Activated CD4-positive, alpha-beta T cell treated with anti-CD3 and anti-CD28 coated beads, Interleukin-2, amount 10 ng/mL, durations not matched to agents 7 days and 5 days (primary cell): ENCODE measurements around the gene CYP2J2. TPM values are rescaled to one million over a fixed set of nuclear protein-coding genes. Genes with fewer than 3 reads are reported as not detected.
"Not testable (repeated sequence)": the region's sequence is repeated elsewhere in the genome, so short reads cannot be mapped to it uniquely, and the experiment has no call there.

Experiments used
- CTCF ChIA-PET: fragments of 350-600 bp; sonication (Branson Sonifier 250); formaldehyde crosslinking; loops from one replicate; lab custom pipeline; 2021; ENCODE audit warnings: antibody characterized with exemption; lab: Charles Lee
- POLR2A ChIA-PET: fragments of 350-600 bp; sonication (Branson Sonifier 250); formaldehyde crosslinking; loops from one replicate; lab custom pipeline; 2021; ENCODE audit warnings: antibody characterized with exemption; lab: Charles Lee
- DNase-seq: peaks from one replicate; pipeline ENCODE4 v3.0.0-alpha.2; 2020
- H3K27ac Mint-ChIP-seq: one replicate; pipeline ENCODE4 v1.8.0; 2021; ENCODE audit warnings: mild to moderate bottlenecking, moderate library complexity, mixed read lengths
- H3K27me3 Mint-ChIP-seq: one replicate; pipeline ENCODE4 v1.8.0; 2021; ENCODE audit warnings: mixed read lengths
- H3K36me3 Mint-ChIP-seq: one replicate; pipeline ENCODE4 v1.8.0; 2021; ENCODE audit warnings: low read depth, mixed read lengths
- H3K4me1 Mint-ChIP-seq: one replicate; pipeline ENCODE4 v1.8.0; 2021; ENCODE audit warnings: mixed read lengths
- H3K4me3 Mint-ChIP-seq: one replicate; pipeline ENCODE4 v1.8.0; 2021; ENCODE audit warnings: mild to moderate bottlenecking, moderate library complexity, mixed read lengths
- H3K9me3 Mint-ChIP-seq: one replicate; pipeline ENCODE4 v1.8.0; 2021; ENCODE audit warnings: mixed read lengths
- total RNA-seq, 2 experiments: library from RNA; stranded (reverse); gene quantifications; one replicate each; pipeline ENCODE4 v1.2.3, GENCODE V29; 2021

Gene CYP2J2, protein sequence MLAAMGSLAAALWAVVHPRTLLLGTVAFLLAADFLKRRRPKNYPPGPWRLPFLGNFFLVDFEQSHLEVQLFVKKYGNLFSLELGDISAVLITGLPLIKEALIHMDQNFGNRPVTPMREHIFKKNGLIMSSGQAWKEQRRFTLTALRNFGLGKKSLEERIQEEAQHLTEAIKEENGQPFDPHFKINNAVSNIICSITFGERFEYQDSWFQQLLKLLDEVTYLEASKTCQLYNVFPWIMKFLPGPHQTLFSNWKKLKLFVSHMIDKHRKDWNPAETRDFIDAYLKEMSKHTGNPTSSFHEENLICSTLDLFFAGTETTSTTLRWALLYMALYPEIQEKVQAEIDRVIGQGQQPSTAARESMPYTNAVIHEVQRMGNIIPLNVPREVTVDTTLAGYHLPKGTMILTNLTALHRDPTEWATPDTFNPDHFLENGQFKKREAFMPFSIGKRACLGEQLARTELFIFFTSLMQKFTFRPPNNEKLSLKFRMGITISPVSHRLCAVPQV
- total RNA-seq, result 1 to 10 TPM; 2.9 to 3.4 TPM

DNA sequence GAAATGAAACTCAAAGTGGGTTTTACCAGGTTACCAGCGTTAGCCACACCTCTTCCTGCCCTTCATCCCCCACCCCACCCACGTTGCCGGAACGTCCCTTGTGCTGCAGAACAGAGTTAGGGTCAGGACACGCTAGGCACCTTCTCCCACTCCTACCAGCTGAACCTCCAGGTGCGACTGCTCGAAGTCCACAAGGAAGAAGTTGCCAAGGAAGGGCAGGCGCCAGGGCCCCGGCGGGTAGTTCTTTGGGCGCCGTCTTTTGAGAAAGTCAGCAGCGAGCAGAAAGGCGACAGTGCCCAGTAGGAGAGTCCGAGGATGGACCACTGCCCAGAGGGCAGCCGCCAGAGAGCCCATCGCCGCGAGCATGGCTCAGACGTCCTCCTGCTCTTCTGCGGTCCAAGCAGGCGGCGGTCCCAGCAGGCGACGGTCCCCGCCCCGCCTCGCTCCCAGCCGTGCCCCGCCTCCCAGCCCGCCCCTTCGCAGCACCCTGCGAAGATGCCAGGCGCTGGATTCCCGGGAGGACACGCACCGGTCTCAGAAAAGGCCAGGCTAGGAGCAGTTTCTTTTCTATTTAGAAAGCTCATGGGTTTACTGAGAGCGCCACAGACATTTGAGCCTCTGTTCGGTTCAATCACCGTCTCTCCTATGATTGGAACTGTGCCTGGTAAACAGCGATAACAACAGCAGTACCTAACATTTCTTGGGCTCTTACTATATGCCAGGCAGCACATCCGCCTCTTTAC lies at the start of gene CYP2J2:
Gene CYP2J2, minus strand, starts transcription at position 393 of the 743 bp plus-strand sequence. Its CDS starts 27 bp downstream, at position 366.
- Mint-ChIP-seq H3K36me3 (peaks cover 13% of the 10 kb centered on the region), H3K9me3 (peaks cover 12% of the 10 kb centered on the region), H3K4me1 (peaks cover 17% of the 10 kb centered on the region), H3K4me3 (peak within 1 kb of the TSS; percentile 85), H3K27me3 (peaks cover 36% of the 10 kb centered on the region), H3K27ac (peak within 1 kb of the TSS; percentile 84)
- ChIA-PET POLR2A (interaction anchor here (0.6 kb wide), 1 partner anchor 1151 kb away, joined by 3 read pairs; no protein-coding TSS in a partner anchor), CTCF (no interaction called here)
- peak; percentile 43 for DNase-seq

GRCh38 chr1:59973719-59974118 lies 47.1 kb upstream of the CYP2J2 start:
- DNase-seq, result no peak
- Mint-ChIP-seq H3K36me3 (no peaks in the 10 kb centered on the region), H3K27ac (no peak overlapping the region), H3K27me3 (peaks cover 16% of the 10 kb centered on the region), H3K4me3 (no peak overlapping the region), H3K9me3 (no peaks in the 10 kb centered on the region), H3K4me1 (peaks cover 5% of the 10 kb centered on the region)
- ChIA-PET CTCF (no interaction called here), POLR2A (no interaction called here)

- H3K9me3 Mint-ChIP-seq, result no peaks in the 10 kb centered on the region
- H3K27me3 Mint-ChIP-seq, result peaks cover 16% of the 10 kb centered on the region
- ChIA-PET CTCF (interaction anchor here (0.6 to 0.8 kb wide), 2 partner anchors 17 to 23 kb away, joined by 3 read pairs; no protein-coding TSS in a partner anchor), POLR2A (no interaction called here)
- no peaks in the 10 kb centered on the region for H3K36me3 Mint-ChIP-seq
- DNase-seq, result no peak
- no peak overlapping the region for H3K4me3 Mint-ChIP-seq
- H3K4me1 Mint-ChIP-seq, result peaks cover 5% of the 10 kb centered on the region
- H3K27ac Mint-ChIP-seq, result no peak overlapping the region
Measured at GRCh38 chr1:59972216-59972927, 45.8 kb upstream of the CYP2J2 start.

DNA sequence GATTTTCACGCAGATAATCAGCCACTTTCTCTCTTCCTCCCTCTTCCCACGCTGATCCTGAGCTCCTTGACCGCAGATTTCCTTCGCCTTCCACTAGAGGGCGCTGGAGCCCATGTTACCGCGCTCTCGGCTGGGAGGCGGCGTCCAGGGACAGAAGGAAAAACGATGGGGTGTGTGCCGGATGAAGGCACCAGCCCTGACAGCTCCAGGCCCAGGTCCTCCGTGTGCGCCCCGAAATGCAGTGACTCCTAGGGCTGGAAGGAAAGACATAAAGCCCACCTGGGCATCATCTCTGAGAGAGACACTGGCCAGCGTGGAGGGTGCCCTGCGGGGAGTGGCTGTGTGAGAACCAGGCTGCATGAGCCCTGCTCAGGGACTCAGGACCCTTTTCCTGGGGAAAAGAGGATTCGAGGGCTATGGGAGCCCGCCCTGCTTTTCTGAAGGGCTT lies 44.9 kb upstream of the CYP2J2 start:
- POLR2A ChIA-PET, result no interaction called here
- Mint-ChIP-seq H3K27me3 (peaks cover 18% of the 10 kb centered on the region), H3K4me3 (no peak overlapping the region), H3K27ac (no peak overlapping the region), H3K36me3 (no peaks in the 10 kb centered on the region), H3K4me1 (peaks cover 5% of the 10 kb centered on the region), H3K9me3 (no peaks in the 10 kb centered on the region)
- CTCF ChIA-PET, result interaction anchor here (0.8 to 1.4 kb wide), 4 partner anchors 8 to 20 kb away, joined by 3 read pairs; no protein-coding TSS in a partner anchor
- DNase-seq, result peak; percentile 47

GRCh38 chr1:59969542-59970175 lies 43.1 kb upstream of the CYP2J2 start:
- CTCF ChIA-PET, result interaction anchor here (1.4 kb wide), 1 partner anchor 22 kb away, joined by 5 read pairs; no protein-coding TSS in a partner anchor

GRCh38 chr1:59968746-59969145 lies 42.2 kb upstream of the CYP2J2 start:
- H3K4me1 Mint-ChIP-seq, DNase-seq, H3K4me3 Mint-ChIP-seq, H3K27ac Mint-ChIP-seq, H3K36me3 Mint-ChIP-seq, H3K27me3 Mint-ChIP-seq, H3K9me3 Mint-ChIP-seq, POLR2A ChIA-PET: not testable (repeated sequence)
- CTCF ChIA-PET, result interaction anchor here (1.4 kb wide), 1 partner anchor 21 kb away, joined by 5 read pairs; no protein-coding TSS in a partner anchor

More at GRCh38 chr1:59969542-59970175, 43.1 kb upstream of the CYP2J2 start:
- H3K27me3 Mint-ChIP-seq, H3K27ac Mint-ChIP-seq, H3K36me3 Mint-ChIP-seq, H3K4me3 Mint-ChIP-seq, H3K4me1 Mint-ChIP-seq, H3K9me3 Mint-ChIP-seq, POLR2A ChIA-PET, DNase-seq: not testable (repeated sequence)

DNA sequence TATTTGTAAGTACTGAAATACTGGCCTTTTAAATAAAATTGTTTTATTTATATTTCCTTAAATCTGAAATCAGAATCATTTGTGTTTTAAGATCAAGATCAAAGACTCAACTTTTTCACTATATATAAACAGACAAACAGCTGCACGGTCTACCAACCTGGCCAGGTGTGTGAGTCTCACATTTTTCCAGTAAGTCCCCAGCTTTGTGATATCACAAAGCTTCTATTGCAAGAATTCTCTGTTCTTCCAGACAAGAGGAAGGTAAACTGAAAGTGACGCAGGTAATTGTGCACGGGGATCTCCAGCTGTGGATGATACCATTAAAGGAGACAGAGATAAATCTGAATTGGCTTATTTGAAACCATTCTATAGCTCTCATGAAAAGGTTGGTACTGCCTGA lies 41.2 kb upstream of the CYP2J2 start:
- Mint-ChIP-seq H3K9me3 (no peaks in the 10 kb centered on the region), H3K4me1 (peaks cover 5% of the 10 kb centered on the region), H3K36me3 (no peaks in the 10 kb centered on the region), H3K4me3 (no peak overlapping the region), H3K27ac (no peak overlapping the region), H3K27me3 (peaks cover 8% of the 10 kb centered on the region)
- DNase-seq, result no peak
- POLR2A ChIA-PET, result no interaction called here
- CTCF ChIA-PET, result interaction anchor here (1.5 kb wide), 1 partner anchor 20 kb away, joined by 4 read pairs; no protein-coding TSS in a partner anchor

DNA sequence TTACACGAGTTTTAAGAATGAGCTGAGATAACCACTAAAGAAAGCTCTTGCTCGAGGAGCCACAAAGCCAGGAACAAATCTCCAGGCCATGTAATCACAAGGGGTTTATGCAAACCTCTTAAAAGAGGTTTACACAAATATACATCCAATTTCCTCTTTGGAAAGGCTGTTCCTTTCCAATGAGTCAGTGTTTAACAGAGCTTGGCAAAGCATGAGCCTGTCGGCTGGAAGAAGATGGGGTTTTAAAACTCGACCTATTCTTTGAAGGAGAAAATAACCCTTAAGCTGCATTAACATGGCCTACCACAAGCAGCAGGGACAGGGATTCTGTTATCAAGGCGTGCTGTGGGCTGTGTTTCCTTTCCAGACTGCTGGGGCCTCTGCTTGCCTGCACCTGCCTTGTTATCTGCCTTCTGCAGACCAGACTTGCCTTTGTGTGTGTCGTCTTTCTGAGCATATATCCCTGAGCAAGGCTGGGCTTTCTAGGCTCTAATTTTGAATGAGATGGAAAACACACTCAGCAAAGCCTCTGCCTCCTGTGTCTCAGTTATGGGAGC lies 40.6 kb upstream of the CYP2J2 start:
- Mint-ChIP-seq H3K4me3 (no peak overlapping the region), H3K27ac (no peak overlapping the region), H3K9me3 (no peaks in the 10 kb centered on the region), H3K27me3 (peaks cover 8% of the 10 kb centered on the region), H3K36me3 (no peaks in the 10 kb centered on the region), H3K4me1 (peaks cover 5% of the 10 kb centered on the region)
- POLR2A ChIA-PET, result no interaction called here
- DNase-seq, result no peak
- CTCF ChIA-PET, result interaction anchor here (0.5 to 1.5 kb wide), 2 partner anchors 20 to 423 kb away, joined by 4 read pairs; no protein-coding TSS in a partner anchor

GRCh38 chr1:59952065-59952464 lies 25.5 kb upstream of the CYP2J2 start:
- no peaks in the 10 kb centered on the region for H3K36me3 Mint-ChIP-seq
- H3K27me3 Mint-ChIP-seq, result peaks cover 6% of the 10 kb centered on the region
- no peaks in the 10 kb centered on the region for H3K9me3 Mint-ChIP-seq
- CTCF ChIA-PET, result no interaction called here
- POLR2A ChIA-PET, result no interaction called here
- no peak overlapping the region for H3K27ac Mint-ChIP-seq
- DNase-seq, result no peak
- H3K4me1 Mint-ChIP-seq, result no peaks in the 10 kb centered on the region
- no peak overlapping the region for H3K4me3 Mint-ChIP-seq

DNA sequence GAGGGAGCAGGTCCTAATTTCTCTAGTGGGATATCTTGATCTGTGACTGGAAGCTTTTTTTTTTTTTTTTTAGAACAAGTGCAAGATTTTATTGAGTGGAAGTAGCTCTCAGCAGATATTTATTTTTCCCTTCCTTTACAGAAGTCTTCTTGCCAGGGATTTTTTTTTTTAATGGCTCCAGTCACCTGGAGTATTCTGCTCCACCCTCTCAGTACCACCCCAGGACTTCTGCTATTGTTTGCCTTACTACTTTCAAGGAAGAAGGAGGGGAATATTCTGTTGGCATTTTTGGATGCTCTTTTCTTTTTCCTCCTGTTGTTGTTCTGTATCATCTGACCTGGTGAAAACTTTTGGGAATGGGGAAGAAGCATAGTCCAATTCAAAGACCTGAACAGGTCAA lies 23.1 kb upstream of the CYP2J2 start:
- H3K27me3 Mint-ChIP-seq, result peaks cover 6% of the 10 kb centered on the region
- POLR2A ChIA-PET, result no interaction called here
- DNase-seq, result no peak
- no peaks in the 10 kb centered on the region for H3K36me3 Mint-ChIP-seq
- H3K9me3 Mint-ChIP-seq, result no peaks in the 10 kb centered on the region
- H3K4me1 Mint-ChIP-seq, result no peaks in the 10 kb centered on the region
- H3K4me3 Mint-ChIP-seq, result no peak overlapping the region
- CTCF ChIA-PET, result interaction anchor here (0.9 to 1.4 kb wide), 2 partner anchors 71 to 190 kb away, joined by 3 read pairs; no protein-coding TSS in a partner anchor
- no peak overlapping the region for H3K27ac Mint-ChIP-seq

DNA sequence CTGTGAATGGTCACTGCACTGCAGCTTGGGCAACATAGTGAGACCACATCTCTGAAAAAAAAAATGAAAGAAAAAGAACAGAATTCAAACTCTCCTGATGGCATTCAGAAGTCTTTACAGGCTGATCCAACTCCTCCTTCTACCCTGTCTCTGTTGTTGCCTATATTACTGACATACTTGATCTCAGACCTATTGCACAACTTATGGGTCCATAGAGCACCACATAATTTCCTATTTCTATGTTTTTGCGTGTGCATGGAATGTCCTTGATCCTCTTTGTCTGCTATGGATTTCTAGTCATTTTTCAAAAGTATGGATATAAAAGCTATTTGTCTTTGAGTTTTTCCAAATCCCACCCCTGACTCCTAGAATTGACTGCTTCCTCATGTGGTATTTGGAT lies 22.4 kb upstream of the CYP2J2 start:
- no peak for DNase-seq
- POLR2A ChIA-PET, result no interaction called here
- H3K4me3 Mint-ChIP-seq, result no peak overlapping the region
- H3K9me3 Mint-ChIP-seq, result no peaks in the 10 kb centered on the region
- H3K27me3 Mint-ChIP-seq, result peaks cover 6% of the 10 kb centered on the region
- no peaks in the 10 kb centered on the region for H3K4me1 Mint-ChIP-seq
- CTCF ChIA-PET, result interaction anchor here (1.4 kb wide), 1 partner anchor 190 kb away, joined by 3 read pairs; no protein-coding TSS in a partner anchor
- H3K27ac Mint-ChIP-seq, result no peak overlapping the region
- no peaks in the 10 kb centered on the region for H3K36me3 Mint-ChIP-seq
